ENCODE results near the gene RDX. TPM values are rescaled to one million over a fixed set of nuclear protein-coding genes. Genes with fewer than 3 reads are reported as not detected.

Gene RDX
- total RNA-seq, 1 donor from 2014 or later = 125 TPM

DNA sequence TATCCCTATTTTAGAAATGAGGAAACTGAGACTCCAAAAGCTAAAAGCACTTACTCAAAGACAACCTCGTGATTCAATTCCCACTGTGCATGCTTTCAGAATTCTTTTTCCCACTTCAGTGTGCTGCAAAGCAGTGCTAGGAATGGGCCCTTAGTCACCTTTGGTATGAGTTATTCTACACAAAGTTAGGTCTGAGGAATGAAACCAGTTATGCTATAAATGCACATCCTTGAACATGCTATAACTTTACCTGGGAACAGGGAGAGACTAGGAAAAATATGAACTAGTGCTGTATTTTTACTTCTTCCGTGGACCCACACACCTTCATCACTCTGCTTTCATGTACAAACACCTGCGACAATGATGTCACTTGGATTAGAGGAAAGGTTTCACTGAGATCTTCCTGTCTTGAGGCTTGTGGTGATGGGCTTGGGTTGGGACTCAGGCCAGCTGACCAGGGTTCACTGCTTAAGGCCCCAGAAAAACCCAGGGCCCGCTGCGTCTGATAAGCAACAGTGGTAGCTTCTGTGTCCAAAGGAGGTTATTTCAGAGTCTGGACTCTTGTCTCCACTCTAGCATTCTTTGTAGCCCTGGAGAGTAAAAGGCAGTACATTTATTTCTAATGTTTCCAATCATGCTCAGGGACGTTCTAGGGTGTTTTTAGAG lies 121.6 kb downstream of the RDX start:
- TF ChIP-seq, protein P1, sequence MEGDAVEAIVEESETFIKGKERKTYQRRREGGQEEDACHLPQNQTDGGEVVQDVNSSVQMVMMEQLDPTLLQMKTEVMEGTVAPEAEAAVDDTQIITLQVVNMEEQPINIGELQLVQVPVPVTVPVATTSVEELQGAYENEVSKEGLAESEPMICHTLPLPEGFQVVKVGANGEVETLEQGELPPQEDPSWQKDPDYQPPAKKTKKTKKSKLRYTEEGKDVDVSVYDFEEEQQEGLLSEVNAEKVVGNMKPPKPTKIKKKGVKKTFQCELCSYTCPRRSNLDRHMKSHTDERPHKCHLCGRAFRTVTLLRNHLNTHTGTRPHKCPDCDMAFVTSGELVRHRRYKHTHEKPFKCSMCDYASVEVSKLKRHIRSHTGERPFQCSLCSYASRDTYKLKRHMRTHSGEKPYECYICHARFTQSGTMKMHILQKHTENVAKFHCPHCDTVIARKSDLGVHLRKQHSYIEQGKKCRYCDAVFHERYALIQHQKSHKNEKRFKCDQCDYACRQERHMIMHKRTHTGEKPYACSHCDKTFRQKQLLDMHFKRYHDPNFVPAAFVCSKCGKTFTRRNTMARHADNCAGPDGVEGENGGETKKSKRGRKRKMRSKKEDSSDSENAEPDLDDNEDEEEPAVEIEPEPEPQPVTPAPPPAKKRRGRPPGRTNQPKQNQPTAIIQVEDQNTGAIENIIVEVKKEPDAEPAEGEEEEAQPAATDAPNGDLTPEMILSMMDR (IDR thresholded peaks at IDR 0.05; ENCODE audit: borderline replicate concordance) = no peak
- H3K27me3 ChIP-seq (ENCODE audit: low read depth) = no peaks in the 10 kb centered on the region
- no peak overlapping the region for H3K27ac ChIP-seq (replicated peaks)
- peaks cover under 1% of the 10 kb centered on the region for H3K36me3 ChIP-seq
- DNase-seq = no peak
- no peaks in the 10 kb centered on the region for H3K9me3 ChIP-seq (replicated peaks)
- peak overlapping the region; percentile 45 for H3K4me3 ChIP-seq
- intact Hi-C loops (cut with micrococcal nuclease) = no loop called here
- H3K4me1 ChIP-seq = peaks cover 10% of the 10 kb centered on the region

GRCh38 chr11:110173811-110174644 lies 122.4 kb downstream of the RDX start:
- TF ChIP-seq, protein P1 (IDR thresholded peaks at IDR 0.05; ENCODE audit: borderline replicate concordance) = peak; percentile 82
- Histone ChIP-seq H3K4me1 (peaks cover 10% of the 10 kb centered on the region), H3K36me3 (peaks cover 4% of the 10 kb centered on the region), H3K27me3 (ENCODE audit: low read depth) (no peaks in the 10 kb centered on the region), H3K4me3 (peak overlapping the region; percentile 45), H3K9me3 (replicated peaks) (no peaks in the 10 kb centered on the region), H3K27ac (replicated peaks) (no peak overlapping the region)
- peak; percentile 64 for DNase-seq
- intact Hi-C loops (cut with micrococcal nuclease) = no loop called here

DNA sequence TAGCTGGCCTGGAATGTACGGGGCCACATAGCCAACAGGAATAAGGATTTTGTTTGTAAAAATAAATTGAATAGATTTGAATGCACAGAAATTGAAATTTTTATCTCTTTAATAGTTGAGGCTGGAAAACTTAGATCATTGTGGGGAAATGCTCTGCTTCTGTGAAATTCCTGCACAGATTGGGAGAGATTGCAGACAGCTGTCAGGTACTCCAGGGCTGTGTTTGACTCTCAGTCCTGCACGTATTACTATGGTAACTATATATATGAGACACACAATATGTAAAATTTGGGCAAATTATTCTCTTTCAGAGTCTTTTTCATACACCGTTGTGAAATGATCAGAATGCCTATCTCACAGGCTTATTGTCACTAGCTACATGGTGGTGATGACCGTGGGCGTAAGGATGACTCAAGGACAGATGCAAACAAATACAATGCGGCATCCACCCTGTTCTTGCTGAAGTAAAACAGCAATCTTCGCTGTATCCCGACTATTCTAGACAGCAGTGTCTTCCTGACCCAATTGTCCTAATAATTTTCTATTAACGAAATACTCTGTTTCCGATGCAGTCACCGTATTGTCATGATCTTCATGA lies 123.8 kb downstream of the RDX start:
- peaks cover 10% of the 10 kb centered on the region for H3K4me1 ChIP-seq
- no peak for DNase-seq
- no peaks in the 10 kb centered on the region for H3K9me3 ChIP-seq (replicated peaks)
- H3K36me3 ChIP-seq = peaks cover 4% of the 10 kb centered on the region
- TF ChIP-seq, protein P1 (IDR thresholded peaks at IDR 0.05; ENCODE audit: borderline replicate concordance) = no peak
- intact Hi-C loops (cut with micrococcal nuclease) = no loop called here
- no peak overlapping the region for H3K4me3 ChIP-seq
- H3K27ac ChIP-seq (replicated peaks) = no peak overlapping the region
- no peaks in the 10 kb centered on the region for H3K27me3 ChIP-seq (ENCODE audit: low read depth)

DNA sequence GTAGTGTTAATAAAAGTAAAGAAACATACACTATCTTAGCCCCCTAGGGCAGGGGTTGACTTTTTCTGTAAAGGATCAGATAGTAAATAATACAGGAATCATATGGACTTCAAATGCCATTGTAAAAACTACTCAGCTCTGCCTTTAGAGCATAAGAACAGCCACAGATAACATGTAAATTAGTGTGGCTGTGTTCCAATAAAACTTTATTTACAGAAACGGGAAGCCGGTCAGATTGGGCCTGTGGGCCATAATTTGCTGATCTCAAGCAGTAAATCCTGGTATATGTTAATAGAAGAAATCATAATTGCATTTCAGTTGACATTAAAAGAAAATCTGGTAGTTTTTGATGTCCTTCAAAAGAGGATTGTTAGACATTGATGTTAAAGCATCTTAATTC lies 126.7 kb downstream of the RDX start:
- TF ChIP-seq, protein P1 (IDR thresholded peaks at IDR 0.05; ENCODE audit: borderline replicate concordance) = no peak
- intact Hi-C loops (cut with micrococcal nuclease) = no loop called here
- no peak overlapping the region for H3K4me3 ChIP-seq
- no peak for DNase-seq
- H3K27me3 ChIP-seq (ENCODE audit: low read depth) = no peaks in the 10 kb centered on the region
- no peaks in the 10 kb centered on the region for H3K9me3 ChIP-seq (replicated peaks)
- H3K36me3 ChIP-seq = peaks cover 15% of the 10 kb centered on the region
- H3K4me1 ChIP-seq = peaks cover 10% of the 10 kb centered on the region
- no peak overlapping the region for H3K27ac ChIP-seq (replicated peaks)

DNA sequence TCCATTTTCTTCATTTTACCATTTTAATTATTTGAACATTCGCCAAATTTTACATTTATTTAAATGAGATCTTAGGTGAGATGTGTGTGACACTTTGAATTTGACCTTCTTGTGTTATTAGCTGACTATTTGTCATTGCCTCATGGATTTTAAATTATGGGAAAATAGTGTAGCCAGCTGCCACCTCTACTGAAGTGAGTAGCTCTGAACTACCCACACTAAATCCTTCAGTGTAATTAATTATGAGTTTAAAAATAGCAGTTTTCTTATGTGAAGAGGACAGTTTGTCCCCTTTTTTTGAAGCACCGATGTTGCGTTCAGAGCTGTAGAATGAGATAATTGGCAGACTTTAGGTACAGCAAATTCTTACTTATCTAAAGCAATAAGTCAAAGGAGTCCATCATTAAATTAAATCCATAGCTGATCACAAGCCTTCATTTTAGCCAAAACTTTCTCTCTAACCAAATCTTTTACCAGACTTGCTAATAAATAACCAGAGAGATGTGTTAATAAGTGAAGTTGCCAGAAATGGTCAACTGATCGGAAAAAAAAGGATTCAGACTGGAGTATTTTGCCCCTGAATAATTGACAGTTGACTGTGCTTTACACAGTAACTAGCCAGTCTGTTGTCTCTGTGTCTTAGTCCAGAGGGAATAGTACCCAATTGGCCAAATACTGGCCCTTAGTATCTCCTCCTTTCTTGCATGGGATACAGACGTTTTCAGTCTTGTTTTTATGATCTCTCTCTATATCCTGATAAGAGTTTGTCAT lies 128.2 kb downstream of the RDX start:
- Histone ChIP-seq H3K27me3 (ENCODE audit: low read depth) (no peaks in the 10 kb centered on the region), H3K9me3 (replicated peaks) (no peaks in the 10 kb centered on the region), H3K4me3 (no peak overlapping the region), H3K4me1 (no peaks in the 10 kb centered on the region), H3K27ac (replicated peaks) (no peak overlapping the region), H3K36me3 (peaks cover 30% of the 10 kb centered on the region)
- intact Hi-C loops (cut with micrococcal nuclease) = no loop called here
- TF ChIP-seq, protein P1 (IDR thresholded peaks at IDR 0.05; ENCODE audit: borderline replicate concordance) = no peak
- DNase-seq = no peak
